Endometrium (tissue), 2 donors: ENCODE results near the gene DNAH5.

Experiments
- FAIRE-seq: peaks from 2 replicates; lab custom pipeline; 2012; peaks lifted over from hg19 to GRCh38; lab: Jason Lieb, UNC
- donor health status: control.
- donor health status: control.

DNAH5 gene

DNA sequence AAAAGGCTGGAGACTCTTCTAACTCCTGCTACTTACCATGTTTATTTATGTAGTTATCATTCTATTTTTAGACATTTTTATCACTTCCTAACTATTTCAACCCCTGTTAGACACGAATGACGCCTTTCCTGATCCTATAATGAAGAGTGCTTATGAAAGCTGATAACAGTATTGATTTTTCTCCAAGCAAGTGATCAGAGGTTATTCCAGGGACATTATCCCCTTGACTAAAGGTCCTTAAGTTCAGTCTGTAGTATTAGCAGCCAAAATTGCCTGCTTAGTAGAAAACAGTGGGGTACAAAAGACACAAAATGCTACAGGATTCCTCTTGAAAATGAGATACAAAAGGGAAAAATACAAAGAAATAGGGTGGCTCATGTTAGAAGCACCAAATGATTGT, 235.6 kb downstream of the DNAH5 start:
- no peak for FAIRE-seq

DNA sequence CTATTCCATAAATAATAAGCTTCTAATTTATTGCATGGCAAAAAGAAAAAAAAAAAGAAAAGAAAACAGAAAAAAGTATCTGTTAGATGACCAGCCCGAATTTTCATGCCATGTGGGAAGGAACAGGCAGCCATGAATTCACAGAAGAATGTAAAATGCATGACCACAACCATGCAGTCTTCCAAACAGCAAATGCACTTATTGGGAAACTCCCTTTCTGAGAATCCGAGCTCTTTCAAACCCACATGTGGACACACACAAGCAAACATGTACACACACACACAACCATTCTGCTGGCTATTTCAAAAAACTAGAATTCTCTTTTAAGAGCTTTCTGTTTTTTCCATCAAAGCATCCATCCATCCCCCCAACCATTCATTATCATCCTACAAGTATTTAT, 236.1 kb downstream of the DNAH5 start:
- FAIRE-seq = no peak

DNA sequence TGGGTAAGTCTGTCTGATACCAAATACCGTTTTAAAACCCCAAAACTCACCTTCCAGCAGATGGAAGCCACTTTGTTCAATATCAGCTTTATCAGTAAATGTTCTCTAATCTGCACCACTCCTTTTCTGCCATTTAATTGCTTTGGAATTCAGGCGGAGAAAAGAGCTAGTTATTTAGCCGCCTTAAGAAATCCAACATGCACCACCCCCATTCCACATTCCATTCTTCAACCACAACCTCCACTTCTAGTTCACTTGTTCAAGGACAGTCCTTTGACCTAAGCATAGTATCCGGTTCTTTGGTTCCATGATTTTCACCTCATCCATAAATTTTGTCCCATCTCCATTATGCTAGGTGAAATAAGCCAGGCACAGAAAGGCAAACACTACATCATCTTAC, 240.1 kb downstream of the DNAH5 start:
- FAIRE-seq = no peak

DNA sequence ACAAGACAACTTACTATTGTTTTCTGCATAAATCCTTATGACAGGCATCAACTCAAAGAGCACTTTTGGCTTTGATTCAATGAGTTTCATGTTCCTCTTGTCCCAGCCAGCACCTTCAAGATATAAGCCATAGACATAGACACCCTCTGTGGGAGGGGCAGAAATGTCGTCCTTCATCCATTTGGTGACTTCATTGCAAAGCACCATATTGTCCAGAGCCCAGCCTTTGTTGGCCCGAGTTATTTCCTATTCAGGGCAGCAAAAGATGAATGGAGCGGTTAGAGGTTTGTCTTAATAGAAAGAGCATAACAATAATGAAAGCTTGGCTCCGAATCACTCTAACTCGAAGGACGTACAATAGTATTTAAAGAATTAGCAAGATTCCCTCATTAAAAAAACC, 243.9 kb downstream of the DNAH5 start:
- no peak for FAIRE-seq

DNA sequence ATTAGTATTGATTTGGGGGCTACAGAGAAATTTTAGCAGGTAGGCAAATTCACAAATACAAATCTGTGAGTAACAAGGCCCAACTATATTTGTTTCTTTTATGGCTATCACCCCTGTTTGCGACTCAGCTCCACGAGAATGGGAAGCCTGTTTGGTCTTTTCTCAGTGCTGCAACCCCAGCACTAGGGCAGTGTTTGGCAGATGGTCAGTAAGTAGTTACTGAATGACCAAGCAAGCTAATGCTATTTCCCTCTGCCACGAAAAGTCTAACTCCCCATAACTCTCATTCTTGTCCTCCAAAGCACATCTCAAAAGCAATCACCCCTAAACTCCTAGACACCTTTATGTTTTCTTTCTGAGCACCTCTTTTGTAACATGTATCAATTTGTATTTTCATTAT, 245.6 kb downstream of the DNAH5 start:
- FAIRE-seq = no peak

DNA sequence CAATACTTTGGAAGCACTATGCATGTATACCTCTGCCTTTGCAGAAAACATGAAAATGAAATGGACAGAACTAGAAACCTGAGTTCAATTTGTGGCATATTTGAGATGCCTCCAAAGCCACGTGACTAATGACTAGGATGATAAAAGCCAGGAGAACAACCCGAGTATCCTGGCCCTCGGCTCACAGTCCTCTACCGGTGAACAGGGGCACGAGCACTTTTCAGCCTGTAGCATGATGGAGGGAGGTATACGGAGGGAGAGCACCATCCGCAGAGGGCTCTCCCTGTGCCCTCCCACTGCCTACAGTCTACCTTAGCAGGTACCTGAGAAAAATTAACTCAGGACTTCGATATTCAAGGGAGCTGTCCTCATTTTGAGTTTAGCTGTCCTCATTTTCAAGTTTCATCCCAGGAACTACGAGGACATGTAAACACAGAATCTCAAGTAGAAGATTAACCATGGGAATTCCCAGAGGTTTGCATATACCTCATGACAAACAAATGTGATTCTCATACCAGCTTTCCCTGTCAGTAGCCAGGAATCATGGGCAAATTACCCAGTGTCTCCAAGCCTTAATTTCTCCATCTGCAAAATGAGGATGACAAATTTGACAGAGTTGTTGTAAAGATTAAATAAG, 249.3 kb downstream of the DNAH5 start:
- FAIRE-seq = no peak

DNA sequence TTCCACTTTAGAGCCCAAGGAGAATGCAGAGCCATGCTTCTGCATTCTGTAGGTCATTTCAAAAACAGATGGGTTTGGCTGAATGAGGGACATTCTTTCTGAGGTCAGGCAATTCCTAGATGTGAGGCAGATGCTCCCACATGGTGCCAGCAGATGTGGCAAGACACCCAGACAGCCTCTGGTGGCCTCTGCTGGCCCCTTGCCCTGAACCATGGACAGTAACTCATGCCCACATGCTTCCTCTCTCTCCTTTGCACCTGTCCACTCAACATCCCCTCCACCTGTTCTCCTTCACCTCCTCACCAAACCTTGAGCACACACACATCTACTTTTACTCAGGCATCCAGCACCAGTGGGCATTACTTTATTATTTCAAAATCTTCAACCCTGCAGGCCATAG, 252.3 kb downstream of the DNAH5 start:
- no peak for FAIRE-seq

DNA sequence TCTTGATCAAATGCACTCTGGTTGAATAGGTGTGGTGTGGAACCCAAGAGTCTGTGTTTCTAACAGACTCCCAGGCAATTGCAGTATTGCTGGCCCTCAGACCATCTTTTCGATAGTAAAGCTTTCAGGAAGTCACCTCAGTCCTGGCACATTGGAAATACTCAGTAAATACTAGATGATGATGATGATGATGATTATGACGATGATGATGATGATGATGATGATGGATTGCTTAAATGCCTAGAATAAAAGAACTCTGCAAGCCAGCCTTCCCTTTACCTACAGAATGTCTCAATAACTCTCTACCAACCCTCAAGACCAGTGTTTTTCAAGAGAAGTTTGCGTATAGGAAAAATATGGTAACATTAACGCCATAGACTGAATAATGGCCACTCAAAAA, 268.0 kb downstream of the DNAH5 start:
- no peak for FAIRE-seq

DNA sequence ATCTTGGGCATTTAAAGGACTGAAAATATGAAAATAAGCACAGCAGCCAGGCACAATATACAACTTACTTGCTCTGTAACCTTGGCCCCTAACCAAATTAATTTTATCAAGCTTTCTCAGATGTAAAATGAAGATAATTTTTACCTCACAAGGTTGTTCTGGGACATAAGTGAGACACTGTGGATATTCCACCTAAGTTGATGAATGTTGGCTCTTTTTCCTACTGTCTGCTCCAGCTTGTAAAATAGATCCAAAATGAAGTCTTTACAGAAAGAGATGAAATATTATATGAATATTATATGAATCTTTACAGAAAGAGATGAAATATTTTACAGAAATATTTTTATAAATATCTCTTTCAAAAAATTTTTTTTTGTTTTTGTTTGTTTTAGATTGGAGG, 270.1 kb downstream of the DNAH5 start:
- FAIRE-seq = no peak

DNA sequence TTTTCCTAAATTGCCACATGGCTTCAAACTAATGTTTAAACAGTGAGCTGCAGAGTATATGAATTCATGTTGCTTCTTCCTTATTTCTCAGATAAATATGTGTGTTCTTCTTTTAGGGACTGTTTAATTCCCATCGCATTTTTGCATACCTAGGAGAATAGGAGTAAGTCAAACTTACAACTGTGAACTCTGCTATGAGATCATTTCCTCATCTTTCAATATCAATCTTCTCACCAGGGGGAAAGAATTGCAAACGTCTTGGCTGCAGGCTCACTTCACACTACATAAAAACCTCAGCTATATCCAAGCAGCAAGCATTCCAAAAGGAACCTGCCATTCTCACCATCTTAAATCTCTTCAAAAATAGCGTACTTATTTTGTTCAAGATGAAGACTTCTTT, 271.0 kb downstream of the DNAH5 start:
- FAIRE-seq = no peak

DNA sequence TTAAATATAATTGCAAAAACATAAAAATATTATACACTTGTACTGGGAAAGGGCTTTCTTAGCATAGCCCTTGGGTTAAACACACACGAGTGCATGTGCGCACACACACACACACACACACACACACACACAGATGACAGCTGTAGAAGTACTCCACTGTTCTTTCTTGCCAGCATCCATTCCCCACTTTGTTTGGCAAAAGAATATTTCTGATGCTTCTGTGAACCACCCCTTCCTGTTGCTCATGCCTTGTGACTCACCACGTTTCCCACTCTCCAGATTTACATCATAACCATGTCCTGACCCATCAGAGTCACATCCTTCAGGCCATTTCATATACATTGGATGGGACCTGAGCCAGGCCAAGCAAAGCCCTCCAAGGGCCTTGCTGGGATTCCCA, 280.1 kb downstream of the DNAH5 start:
- no peak for FAIRE-seq

DNA sequence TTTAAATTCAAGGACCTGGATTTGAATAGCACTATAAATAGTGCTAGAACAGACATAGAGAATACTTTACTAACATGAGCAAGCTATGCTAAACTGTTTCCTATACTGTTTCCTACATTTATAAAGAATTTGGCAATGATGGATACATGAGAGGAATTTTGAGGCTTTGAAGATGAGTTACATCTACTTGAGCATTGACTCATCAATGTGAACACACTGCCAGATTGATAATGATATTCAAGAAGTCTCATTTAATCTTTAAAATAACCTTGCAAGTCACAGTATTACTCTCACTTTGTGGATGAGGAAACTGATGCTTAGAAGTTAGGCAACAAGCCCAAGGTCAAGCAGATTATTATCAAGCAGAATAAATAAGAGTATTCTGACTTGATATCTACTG, 281.9 kb downstream of the DNAH5 start:
- no peak for FAIRE-seq

DNA sequence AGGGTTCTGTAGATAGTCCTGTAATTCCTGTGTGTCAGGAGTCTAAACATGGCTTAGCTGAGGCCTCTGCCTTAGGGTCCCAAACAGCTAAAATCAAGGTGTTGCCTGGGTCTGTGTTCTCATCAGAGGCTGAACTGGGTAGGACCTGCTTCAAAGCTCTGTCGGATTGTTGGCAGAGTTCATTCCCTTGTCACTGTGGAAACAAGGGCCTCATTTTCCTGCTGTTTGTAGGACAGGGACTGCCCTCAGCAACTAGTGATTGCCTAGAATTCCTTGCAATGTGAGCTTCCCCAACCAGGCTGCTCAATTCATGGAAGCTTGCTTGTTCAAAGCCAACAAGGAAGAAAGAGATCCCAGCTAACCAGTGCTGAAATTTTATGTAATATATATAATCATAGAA, 283.2 kb downstream of the DNAH5 start:
- no peak for FAIRE-seq

DNA sequence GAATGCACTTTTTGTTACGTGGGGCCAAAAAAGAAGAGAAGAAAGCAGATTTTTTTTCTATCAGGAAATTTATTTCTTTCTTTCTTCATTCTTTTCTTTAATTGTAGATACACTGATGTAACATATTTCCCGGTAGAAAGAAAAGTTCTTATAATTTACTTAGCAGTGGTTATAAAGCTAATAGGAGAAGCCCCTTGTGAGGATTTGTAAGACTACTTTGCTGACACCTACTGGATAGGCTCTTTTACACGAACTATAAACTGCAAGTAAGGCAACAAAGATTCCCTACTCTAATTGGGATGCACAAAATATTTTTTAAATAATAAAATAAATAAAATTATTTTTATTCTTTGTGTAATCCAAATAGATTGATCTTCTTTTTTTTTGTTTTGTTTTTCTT, 284.4 kb downstream of the DNAH5 start:
- no peak for FAIRE-seq

DNA sequence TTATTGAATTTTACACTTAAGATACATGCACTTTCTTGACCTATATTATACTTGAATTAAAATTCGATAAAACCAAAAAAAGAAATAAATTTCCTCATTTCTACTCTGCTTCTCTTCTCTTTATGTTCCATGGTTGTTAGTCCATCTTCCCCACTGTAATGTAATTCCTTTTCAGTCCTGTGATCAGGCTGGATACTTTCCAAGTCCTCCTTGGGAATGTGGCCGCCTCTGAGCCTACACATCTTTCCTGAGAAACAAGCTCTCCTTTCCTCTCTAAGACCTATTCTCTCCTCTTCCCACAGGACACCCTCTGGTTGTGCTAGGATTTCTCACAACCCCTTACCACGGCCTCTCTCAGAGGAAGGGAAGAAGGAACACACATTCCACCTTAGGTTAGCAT, 285.1 kb downstream of the DNAH5 start:
- no peak for FAIRE-seq

DNA sequence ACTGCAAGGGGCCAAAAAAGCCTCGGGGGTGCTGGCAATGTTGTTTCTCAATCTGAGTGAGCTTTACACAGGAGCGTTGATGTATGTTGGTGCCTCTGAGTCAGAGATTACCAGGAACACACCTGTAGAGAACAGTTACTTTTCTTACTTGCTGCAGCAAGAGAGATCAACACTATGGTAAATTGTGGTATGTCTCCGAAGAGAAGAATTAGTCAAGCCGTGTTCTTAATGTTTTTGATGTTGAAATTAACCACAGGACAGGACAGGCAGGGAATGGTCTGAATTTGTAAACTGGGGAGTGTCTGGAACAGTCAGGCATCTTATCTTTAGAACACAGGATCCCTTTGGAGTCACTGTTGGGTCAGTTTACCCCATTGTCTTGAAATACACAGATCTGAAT, 285.7 kb downstream of the DNAH5 start:
- FAIRE-seq = no peak

DNA sequence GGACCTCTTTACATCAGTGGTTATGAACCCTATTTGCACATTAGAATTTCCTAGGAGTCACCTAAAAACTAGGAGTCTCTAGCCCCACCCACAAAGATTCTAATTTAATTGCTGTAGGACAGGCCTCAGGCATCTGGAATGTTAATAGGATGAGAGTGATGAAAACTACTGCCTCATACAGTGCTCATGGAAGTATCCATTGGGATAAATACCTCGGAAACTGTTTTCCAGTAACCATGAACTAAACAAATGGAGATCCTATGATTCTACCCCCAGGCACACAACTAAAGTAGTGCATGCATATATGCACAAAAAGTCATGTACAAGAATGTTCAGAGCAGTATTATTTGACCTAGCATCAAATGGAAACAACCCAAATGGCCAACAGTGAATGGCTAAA, 286.3 kb downstream of the DNAH5 start:
- no peak for FAIRE-seq

DNA sequence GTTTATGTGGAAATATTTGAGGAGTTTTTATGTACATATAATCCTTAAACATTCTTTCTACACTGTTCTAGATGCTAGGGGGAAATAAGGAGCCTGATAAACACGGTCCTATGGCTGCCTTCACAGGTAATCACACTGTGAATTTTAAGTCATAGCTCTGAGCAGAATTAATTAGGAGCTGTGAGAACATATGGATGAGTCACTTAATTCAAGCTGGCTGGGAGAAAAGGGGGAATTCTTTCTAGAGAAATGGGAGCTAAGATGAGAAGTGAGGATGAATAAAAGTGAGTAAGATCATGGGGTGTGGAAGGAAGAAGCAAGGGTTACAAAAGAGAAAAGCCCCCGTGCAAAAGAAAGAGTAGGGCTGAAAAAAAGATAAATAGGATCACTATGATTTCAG, 290.8 kb downstream of the DNAH5 start:
- FAIRE-seq = no peak

DNA sequence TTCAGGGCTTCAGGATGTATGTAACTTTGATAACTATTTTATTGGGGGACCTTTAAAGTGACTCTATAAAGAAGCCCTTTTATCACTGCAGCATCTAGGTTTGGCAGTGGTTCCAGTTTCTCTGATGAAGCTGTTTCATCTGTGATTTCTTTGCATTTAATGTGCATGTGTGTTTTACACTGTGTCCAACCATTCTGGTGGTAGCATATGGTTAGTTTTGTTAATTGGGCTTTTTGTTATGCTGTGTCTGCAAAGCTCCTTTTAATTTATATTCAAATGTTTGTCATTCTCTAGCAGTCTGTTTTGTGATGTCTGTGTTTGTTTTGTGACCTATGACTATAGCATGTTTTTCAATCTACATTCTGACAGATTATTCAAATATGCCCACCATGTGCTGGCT, 294.8 kb downstream of the DNAH5 start:
- FAIRE-seq = no peak

DNA sequence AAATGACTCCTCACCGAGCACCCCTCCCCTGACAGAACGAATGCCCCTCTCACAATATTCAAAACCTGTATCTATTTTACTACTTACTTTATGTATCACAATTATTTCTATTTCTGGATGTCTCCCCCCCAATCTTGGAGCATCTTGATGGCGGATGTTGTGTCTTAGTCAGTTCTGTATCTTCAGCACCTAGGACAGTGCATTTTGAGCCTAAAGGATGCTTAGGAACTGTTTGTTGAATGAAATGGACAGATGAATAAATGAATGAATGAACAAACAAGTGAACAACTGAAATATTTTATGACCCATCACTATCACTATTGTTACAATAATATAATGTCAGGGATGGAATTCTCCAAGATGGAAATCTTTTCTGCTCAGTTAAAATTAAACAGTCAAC, 295.7 kb downstream of the DNAH5 start:
- FAIRE-seq = no peak

DNA sequence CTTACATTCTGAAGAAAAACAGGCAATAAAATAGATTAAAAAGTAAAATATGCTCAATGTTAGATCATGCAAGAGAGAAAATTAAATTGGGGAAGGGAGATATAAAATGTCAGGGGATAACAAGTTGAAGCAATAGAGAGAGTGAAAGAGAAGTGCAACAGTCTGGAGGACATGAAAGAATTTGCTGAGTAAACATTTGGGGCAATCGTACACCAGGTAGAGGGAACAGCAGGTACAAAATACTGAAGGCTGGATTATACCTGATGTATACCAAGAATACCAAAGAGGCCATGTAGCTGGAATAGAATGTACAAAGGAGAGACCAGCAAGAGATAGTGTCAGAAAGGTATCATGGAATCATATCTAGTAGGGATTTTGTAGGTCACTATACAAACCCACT, 300.8 kb downstream of the DNAH5 start:
- no peak for FAIRE-seq

DNA sequence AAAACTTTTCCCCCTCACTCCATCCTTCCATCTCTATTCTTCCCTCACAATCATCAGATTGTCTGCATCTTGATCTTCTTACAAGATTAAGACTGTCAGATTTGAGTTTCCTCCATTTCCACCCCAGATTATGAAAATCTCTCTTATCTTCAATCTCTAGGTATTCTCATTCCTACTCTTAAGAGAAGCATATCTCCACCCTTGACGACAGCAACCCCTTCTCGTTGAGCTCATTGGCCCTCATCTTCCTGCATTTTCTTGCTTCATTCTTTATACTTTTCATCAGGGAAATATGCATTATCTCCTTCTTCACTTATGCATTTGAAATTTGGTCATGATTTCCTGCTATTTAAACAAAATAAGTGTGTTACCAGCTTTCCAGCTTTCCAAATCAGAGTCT, 301.3 kb downstream of the DNAH5 start:
- FAIRE-seq = no peak
